Right kidney (tissue), 1 donor: ENCODE data around the gene ADD3.

ENCODE experiments used
- DNase-seq: peaks from one replicate; pipeline ENCODE4 v3.0.0-alpha.2; 2016

The ADD3 gene

DNA sequence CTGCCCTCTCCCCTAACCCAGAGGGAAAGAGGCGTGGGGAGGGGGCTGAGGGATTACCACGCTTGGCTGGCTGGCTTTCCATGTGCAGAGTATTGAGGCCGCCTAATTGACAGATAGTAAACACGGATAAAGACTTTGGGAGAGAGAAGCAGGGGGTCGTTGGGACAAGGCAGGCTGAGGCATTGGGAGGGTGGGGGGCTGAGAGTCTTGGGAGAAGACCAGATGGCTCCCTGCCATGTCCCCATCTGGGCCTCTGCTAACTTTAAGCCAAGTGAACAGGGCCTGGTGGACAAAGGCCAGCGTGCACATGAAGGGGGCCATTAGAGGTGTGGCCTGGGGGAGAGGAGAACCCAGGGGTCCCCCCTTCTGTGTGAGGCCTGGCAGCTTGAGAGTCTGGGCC lies 144.2 kb downstream of the ADD3 start:
- peak; percentile 45 for DNase-seq

DNA sequence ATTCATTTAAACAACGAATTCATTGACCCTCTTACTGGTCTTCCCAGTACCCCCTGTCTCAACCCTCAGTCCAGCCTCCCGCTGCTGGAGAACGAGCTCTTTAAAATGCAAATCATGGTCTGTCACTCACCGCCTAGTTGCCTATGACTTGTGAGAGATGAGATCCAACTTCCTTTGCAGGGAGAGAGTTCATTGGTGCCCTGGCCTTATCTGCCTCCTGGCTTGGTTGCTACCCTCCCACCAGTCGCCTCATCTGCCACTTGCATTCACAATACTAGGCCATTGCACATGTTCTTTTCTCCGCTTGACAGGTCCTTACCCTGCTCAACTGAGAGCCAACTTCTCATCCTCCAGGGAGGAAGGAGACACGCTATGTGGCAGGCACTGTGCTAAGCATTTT lies 145.6 kb downstream of the ADD3 start:
- DNase-seq = no peak

DNA sequence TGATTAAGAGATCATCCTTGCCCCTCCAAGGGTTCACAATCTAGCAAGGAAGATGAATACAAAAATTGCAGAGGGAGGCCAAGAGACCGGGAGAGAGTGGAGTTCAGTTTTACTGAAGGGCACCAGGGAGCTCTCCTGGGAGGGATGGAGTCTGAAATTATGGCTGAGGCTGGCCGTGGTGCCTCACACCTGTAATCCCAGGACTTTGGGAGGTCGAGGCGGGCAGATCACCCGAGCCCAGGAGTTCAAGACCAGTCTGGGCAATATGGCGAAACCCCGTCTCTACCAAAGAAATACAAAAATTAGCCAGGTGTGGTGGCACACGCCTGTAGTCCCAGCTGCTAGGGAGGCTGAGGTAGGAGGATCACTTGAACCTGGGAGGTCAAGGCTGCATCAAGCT lies 148.3 kb downstream of the ADD3 start:
- no peak for DNase-seq

DNA sequence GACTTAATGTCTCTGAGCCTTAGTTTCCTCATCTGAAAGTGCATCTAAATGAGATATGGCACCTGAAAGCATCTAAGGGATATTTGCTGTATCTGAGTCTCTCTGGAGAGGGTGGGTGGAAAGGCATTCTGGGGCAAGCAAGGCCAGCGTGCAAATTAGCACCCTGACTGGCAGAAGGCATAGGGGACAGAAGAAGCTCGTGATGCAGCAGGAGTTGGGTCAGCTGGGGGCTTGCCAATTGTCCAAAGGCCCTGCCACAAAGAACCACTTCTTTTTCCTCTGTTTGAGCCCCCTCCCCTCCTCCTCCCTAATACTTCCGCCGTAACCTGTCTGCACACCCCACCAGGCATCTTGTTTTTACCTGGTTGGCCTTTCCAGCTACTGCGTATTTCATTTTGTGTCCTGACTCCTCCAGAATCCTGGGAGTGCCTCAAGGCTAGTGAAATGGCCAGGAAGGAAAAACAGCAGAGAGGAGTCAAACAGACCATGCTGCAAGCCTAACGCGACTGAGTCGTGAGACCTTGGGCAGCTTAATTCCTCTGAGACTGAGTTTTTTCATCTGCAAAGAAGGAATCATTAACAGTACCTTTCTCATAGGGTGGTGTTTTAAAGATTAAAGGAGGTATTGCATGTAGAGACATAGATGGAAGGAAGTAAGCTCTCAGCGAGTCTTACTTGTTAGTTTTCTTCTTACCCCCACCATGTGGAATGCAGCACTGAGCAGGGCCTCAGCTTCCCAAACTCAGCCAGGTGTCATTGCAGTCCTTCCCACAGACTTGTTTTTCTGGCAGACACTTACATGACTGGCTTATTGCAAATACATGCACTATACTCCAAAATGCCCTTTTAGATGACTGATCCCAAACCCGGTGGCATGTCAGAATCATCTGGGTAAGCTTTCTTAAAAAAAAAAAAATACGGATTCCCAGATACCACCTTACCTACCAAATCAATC lies 150.5 kb downstream of the ADD3 start:
- DNase-seq = no peak

DNA sequence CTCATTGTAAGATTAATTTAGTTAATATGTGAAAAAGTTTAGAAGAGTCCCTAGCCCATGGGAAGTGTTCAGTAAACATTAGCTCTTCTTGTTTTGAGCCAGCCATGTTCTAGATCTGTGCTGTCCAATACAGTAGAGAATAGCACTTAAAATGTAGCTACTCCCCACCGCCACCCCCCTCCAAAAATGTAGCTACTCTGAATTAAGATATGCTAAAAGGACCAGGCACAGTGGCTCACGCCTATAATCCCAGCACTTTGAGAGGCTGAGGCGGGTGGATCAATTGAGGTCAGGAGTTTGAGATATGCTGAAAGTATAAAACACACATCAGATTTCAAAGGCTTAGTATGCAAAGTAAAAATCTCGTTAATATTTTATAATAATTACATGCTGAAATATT lies 152.3 kb downstream of the ADD3 start:
- no peak for DNase-seq

GRCh38 chr10:110160522-110160921 lies 152.7 kb downstream of the ADD3 start:
- DNase-seq = no peak

DNA sequence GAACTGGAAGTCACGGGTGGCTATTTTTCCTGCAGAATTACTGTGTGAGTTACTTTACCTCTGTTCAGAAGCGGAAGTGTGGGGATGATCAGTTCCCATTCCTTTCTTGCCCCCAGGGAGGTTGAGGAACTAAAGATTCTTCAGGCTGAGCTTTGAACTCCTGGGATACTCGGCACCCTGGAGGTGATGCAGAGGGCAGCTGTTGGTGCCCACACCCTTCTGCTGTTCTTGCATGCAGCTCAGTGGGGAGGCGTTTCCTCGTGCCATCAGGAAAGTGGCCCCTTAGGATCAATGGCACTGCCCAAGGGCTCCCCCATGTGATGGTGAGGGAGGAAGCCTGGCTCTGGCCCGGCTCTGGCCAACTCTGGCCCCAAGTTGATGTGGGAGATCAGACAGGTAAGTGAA lies 155.0 kb downstream of the ADD3 start:
- DNase-seq = no peak

DNA sequence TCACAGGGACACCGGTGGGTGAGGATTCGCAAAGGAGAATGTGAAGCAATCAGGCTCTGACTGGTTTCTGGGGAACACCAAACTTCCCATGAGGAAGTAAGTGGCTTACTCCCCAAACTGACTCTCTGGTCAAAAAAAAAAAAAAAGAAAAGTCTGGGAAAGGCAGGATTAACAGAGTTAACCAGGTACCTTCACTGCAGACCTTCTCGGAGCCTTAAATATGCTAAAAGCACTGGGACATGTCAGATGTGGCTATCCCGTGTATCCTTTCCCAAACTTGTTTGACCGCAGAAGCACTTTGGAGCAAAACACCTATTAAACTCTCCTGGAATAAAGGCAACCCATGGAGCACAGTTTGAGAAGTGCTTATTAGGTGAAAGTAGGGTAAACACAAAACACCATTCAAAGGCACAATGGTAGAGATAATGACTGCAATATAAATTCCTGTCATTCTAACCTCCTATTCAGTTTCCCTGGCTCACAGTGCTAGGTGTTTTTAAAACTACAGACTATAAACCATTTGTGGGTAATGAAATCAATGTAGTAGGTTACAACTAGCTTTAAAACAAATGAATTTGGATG lies 155.5 kb downstream of the ADD3 start:
- no peak for DNase-seq

DNA sequence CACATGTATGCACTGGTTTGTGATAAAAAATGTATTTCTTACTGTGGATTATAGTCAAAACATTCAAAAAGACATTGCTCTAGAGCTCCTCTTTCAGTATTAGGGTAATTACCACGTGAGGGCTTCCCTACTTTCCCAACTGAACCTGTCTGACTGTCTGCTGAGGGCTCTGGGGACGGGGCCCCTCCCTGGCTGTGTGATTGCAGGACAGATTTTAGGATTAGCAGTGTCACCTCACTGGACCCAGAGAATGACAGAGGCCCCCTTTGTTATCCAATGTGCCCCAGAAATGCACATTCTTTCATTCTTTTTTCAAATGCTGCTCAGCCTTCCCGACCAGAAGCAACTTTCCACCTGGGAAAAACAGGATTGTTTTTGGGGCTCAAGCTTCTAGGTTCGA lies 156.1 kb downstream of the ADD3 start:
- no peak for DNase-seq

DNA sequence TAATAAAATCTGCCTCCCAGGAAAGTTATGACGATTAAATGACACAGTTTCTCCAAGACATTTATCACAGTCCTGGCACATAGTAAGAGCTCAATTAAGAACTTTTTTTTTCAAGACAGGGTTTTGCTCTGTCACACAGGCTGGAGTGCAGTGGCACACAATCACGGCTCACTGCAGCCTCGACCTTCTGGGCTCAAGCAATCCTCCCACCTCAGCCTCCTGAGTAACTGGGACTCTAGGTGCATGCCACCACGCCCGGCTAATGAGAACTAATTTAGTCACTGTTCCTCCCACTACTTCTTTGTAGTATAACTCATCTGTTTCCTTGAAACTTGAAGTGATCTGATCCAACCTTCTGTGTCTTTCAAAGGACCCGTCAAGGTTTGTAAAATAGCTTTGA lies 157.5 kb downstream of the ADD3 start:
- no peak for DNase-seq

- DNase-seq = no peak
These were observed 159.4 kb downstream of the ADD3 start for GRCh38 chr10:110167149-110167548.

DNA sequence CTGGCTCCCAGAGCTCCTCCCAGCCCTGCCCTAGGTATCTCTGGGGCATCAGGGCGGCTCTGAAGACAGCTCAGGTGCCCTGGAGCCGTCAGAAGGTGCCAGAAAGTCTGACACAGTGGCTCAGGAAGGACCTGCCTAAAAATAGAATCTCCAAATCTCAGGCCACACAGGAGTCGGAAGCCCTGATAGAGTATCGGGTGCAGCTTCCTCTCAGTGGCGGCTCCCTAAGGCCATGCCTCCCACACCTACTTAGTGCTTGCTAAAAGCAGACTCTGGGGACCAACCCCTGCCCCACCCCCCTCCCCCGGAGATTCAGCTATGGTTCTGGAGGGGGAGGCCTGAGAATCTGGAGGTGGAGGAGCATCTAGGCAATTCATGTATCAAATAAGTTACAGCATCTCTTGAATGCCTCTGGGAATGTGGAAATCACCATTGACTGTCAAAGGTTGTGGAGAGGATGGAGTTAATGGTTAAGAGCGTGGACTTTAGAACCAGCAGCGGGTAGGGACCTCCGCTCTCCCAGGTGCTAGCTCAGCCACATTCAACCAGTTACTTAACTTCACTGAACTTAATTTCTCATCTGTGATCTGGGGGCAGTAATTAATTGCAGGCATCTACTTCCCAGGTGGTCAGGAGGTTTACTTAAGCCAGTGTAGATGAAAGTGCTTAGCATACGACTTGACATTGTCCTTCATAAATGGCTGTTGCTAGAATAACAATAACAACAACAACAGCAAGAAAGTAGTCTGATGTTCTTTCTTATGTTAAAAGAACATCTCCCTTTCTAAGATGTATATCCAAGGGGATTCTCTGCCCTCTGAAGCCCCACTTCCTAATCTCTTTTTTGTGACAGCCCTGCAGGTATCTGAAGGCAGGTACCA lies 161.1 kb downstream of the ADD3 start:
- no peak for DNase-seq

DNA sequence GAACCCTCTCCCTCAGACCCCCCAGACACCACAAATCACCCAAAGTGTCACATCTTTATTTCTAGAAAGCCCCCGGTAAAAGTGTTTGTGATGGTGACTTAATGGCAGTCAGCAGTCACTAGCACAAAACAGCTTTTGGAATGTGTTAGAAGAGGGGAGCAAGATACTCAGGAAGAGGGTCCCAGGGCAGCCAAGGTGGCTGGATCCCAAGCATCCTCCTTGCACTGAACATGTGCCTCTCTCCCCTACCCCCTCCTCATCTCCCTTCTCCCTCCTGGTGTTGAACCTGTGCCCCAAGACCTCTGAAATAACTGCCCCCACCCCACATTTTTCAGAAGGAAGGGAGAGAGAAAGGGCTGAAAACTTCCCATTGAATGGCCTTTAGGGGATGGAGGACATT lies 161.8 kb downstream of the ADD3 start:
- no peak for DNase-seq

- no peak for DNase-seq
These were observed 162.6 kb downstream of the ADD3 start for GRCh38 chr10:110170142-110170971.

DNA sequence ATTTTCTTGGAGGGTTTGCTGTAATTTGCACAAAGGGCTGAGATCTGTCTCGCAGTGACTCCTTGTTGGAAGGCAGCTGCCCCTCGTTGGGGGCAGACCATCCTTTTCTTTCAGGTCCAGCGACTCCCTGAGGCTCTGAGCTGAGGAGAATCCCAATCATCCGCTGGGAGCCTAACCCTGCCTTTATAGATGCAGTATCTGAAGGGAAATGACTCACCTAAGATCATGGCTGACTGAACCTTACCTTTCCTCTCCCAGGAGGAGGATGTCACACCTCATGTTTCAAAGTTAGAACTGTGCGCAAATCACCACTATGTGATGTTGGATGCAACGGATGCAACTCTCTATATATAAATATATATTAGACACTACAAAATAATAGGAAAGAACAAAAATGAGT lies 163.2 kb downstream of the ADD3 start:
- DNase-seq = no peak

DNA sequence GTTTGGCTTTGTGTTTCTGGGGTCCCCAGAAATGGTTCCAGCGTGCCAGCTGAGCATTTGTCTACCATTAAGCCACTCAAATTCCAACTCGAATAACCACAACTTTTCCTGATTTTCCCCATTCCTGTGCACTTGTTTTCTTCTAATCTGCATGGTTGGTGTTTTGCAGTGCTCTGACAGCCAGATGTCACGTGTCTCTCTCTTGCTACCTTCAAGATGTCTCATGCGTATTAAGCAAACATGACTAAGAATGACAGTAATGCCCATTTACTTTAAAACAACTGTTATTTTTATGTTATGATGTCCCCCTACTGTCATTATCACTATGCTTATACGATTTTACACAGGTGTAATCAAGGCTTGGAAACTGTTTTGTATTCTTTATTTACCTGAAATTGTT lies 164.4 kb downstream of the ADD3 start:
- no peak for DNase-seq

- DNase-seq = no peak
These were observed 166.4 kb downstream of the ADD3 start for GRCh38 chr10:110174201-110174600.

DNA sequence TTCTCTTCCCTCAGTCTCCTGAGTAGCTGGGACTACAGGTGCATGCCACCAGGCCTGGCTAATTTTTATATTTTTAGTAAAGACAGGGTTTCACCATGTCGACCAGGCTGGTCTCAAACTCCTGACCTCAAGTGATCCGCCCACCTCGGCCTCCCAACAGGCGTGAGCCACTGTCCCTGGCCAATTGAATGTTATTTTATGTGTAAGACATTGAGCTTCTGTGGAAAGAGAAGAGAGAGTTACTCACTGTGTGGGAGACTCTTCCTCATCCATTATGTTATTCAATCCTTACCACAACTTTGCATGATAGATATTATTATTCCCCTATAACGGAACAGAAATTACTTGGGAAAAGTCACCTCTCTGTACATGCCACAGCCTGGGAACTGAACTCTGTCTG lies 167.0 kb downstream of the ADD3 start:
- DNase-seq = no peak

DNA sequence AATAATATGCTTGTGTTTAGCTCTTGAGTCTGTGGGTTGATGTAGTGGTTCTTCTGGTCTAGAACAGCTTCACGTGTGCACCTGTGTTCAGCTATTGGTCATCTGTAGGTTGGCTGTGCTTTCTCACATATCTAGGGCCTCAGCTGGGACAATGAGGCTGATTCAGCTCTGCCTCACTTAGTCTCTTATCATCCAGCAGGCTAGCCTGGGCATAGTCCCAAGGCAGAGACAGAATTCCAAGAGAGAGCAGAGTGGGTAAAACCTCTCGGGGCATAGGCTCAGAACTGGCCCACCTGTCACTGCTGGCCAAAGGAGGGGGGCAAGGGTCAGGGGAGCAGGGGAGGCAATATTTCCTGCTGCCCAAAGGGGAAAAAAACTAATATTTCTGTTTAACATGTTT lies 167.6 kb downstream of the ADD3 start:
- DNase-seq = no peak

DNA sequence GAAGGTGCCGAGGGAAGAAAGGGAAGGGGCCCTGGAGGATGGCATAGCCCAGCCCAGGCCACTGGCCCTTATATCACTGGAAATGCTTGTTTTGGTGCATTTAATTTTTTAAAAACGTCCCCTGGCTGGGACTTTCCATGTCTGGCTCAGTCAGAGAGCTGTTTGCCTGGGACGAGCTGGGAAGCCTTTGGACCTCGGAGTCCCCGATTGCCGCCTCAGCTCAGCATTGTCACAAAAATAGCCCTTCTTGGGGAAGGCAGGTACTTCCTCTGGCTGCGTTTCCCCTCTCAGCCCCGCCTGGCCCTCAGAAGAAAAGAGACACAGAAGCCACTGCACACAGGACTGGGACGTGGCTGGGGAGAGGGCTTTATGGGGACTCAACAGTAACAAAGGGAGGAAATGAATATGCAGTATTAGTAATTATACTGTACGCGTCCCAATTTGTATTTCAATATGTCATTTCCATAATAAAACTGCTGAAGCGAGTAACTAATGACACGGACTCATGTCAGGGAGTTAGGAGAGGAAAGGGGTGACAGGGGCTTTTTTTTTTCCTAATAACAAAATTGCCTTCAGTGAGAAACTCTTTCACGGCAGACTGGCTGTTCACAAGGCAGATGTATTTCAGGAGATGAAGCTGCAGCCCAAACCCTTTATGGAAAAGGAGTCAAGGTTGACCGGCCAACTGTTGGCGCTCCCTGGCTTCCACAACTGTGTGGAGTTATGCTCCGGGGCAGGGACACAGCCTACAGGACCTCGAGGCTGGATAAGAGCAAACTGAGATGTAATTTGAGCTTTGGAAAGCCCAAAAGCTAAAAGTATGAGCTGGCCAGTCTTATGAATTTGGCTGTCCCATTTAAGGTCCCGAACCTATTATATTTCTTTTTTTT lies 168.6 kb downstream of the ADD3 start:
- DNase-seq = no peak

DNA sequence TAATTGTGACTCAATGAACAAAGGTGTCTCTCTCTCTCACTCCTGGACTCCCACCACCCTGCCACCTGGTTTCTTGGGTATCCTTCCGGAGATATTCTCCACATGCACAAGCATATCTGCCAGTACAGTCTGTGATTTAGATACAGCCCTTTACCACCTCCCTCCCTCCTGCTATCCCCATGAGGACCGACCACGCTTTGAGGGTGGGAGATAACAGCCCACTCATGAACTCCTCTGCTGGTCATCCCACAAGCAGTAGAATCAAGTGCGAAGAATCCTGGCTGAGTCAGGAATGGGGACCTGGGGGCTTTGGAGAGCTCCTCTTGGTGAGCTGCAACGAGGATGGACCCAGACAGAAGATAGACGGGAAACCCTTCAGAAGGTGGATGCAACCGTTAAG lies 171.4 kb downstream of the ADD3 start:
- no peak for DNase-seq
